UCSD-AML1 (cell line): ENCODE results near the gene TXNL4B.

Experiments used
- DNase-seq: peaks from one replicate; lab custom pipeline; 2025; ENCODE audit not compliant: unreplicated experiment; lab: John Stamatoyannopoulos, UW

TXNL4B gene

GRCh38 chr16:72042157-72042660 is 51.2 kb downstream of the TXNL4B start:
- DNase-seq, result peak; percentile 26

GRCh38 chr16:72036098-72036497 is 57.3 kb downstream of the TXNL4B start:
- DNase-seq, result no peak
